ENCODE data around the gene SLC35G6. TPM values are rescaled to one million over a fixed set of nuclear protein-coding genes. Genes with fewer than 3 reads are reported as not detected.

SLC35G6 gene
- total RNA-seq, 1 donor from 2014 or later = not detected

DNA sequence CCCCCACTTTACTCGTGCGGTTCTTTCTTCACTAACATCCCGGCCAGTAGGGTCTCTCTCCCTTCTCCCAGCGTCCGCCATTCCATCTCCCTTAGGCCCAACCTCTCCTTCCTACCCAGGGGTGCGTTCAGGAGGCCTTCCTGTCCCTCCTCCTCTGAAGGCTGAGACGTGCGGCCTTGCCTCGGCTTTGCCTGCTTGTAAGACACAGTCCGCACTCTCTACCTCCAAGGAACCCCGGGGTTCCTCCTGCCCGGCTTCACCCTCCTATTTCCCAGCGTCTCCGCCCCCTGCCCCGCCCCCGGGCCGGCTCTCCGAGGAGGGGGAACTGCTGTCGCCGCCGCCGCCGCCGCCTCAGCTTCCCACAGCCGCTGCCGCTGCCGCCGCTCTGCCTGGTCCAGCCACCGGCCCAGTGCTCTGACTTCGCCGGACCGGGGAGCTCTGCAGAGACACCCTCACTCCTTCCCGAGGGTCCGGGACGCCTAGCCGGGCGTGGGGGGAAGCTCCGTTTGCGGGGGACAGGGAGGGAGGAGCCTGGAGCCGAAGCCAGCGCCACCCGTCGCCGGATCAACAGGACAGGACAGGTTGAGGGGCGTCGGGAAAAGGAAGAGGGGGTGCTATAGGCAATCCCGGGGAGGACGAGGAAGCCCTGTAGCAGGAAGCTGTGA lies 43.2 kb upstream of the SLC35G6 start:
- ATAC-seq (peak; percentile 9), DNase-seq (peak; percentile 88)
- intact Hi-C loops (cut with DNase I) = no loop called here
- H3K9me3 ChIP-seq = no peaks in the 10 kb centered on the region
- TF ChIP-seq, protein P1, sequence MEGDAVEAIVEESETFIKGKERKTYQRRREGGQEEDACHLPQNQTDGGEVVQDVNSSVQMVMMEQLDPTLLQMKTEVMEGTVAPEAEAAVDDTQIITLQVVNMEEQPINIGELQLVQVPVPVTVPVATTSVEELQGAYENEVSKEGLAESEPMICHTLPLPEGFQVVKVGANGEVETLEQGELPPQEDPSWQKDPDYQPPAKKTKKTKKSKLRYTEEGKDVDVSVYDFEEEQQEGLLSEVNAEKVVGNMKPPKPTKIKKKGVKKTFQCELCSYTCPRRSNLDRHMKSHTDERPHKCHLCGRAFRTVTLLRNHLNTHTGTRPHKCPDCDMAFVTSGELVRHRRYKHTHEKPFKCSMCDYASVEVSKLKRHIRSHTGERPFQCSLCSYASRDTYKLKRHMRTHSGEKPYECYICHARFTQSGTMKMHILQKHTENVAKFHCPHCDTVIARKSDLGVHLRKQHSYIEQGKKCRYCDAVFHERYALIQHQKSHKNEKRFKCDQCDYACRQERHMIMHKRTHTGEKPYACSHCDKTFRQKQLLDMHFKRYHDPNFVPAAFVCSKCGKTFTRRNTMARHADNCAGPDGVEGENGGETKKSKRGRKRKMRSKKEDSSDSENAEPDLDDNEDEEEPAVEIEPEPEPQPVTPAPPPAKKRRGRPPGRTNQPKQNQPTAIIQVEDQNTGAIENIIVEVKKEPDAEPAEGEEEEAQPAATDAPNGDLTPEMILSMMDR (IDR thresholded peaks at IDR 0.05) = no peak
- peaks cover 46% of the 10 kb centered on the region for H3K4me1 ChIP-seq
- H3K36me3 ChIP-seq = no peaks in the 10 kb centered on the region
- no peak overlapping the region for H3K27ac ChIP-seq
- peaks cover 22% of the 10 kb centered on the region for H3K27me3 ChIP-seq
- H3K4me3 ChIP-seq = peak overlapping the region; percentile 71

DNA sequence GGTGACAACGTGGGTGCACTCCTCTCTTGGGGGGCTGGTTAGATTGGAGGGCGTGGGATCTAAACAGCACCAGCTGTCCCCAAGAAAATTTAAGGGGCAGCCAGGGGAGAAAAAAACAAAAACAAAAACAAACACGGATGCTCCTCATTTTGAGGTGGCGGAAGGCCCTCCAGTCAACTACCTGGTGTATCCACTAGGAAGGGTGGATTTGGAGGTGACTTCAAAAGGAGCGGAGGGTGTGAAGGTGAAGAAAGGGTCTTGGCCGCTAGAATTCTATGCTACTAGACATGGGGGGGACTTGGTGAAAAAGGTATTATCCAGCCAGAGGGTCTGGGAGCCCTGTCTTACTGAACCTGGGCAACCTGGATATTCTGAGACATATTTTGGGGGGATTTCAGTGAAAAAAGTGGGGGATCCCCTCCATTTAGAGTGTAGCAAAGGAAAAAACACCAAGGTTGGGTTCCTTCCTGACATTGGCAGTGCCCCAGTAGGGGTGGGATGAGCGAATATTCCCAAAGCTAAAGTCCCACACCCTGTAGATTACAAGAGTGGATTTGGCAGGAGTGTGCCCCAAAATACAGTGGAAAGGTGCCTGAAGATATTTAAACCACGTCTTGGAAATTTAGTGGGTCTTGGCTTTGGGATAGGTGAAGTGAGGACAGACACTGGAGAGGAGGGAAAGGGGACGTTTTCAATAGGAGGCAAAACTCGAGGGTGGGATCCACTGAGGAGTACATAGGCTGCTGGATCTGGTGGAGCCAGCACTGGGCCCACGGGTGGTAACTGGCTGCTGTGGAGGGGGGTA lies 42.4 kb upstream of the SLC35G6 start:
- Histone ChIP-seq H3K4me3 (peak overlapping the region; percentile 71), H3K36me3 (no peaks in the 10 kb centered on the region), H3K4me1 (peaks cover 46% of the 10 kb centered on the region), H3K27ac (no peak overlapping the region), H3K27me3 (peaks cover 22% of the 10 kb centered on the region), H3K9me3 (no peaks in the 10 kb centered on the region)
- TF ChIP-seq, protein P1 (IDR thresholded peaks at IDR 0.05) = no peak
- DNase-seq (no peak), ATAC-seq (no peak)
- intact Hi-C loops (cut with DNase I) = no loop called here

DNA sequence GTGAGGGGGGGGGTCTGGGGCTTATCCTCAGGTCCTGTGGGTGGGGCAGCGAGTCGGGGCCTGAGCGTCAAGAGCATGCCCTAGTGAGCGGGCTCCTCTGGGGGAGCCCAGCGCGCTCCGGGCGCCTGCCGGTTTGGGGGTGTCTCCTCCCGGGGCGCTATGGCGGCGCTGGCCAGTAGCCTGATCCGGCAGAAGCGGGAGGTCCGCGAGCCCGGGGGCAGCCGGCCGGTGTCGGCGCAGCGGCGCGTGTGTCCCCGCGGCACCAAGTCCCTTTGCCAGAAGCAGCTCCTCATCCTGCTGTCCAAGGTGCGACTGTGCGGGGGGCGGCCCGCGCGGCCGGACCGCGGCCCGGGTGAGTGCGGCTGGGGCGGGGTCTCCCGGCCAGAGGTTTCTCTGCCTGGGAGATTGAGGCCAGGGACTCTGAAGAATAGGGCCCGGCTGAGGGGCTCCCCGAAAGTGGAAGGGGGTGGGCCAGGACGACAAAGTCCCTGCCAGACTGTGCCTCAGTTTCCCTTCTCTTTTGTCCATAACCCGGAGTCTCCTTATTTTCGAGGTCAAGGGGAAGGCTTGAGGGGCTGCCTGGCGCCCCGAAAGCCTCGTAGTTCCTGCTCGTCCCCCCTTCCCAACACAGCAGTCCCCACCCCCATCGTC lies 41.7 kb upstream of the SLC35G6 start, which contains the start of gene FGF11:
Gene FGF11, plus strand, starts transcription at position 51 of the 651 bp plus-strand sequence. Its CDS starts 109 bp downstream, at position 160.
- H3K27ac ChIP-seq = no peak within 1 kb of the TSS
- TF ChIP-seq, protein P1 (IDR thresholded peaks at IDR 0.05) = no peak
- H3K27me3 ChIP-seq = peaks cover 22% of the 10 kb centered on the region
- intact Hi-C loops (cut with DNase I) = no loop called here
- peaks cover 46% of the 10 kb centered on the region for H3K4me1 ChIP-seq
- peak within 1 kb of the TSS; percentile 71 for H3K4me3 ChIP-seq
- H3K36me3 ChIP-seq = no peaks in the 10 kb centered on the region
- ATAC-seq (no peak), DNase-seq (no peak)
- H3K9me3 ChIP-seq = no peaks in the 10 kb centered on the region

DNA sequence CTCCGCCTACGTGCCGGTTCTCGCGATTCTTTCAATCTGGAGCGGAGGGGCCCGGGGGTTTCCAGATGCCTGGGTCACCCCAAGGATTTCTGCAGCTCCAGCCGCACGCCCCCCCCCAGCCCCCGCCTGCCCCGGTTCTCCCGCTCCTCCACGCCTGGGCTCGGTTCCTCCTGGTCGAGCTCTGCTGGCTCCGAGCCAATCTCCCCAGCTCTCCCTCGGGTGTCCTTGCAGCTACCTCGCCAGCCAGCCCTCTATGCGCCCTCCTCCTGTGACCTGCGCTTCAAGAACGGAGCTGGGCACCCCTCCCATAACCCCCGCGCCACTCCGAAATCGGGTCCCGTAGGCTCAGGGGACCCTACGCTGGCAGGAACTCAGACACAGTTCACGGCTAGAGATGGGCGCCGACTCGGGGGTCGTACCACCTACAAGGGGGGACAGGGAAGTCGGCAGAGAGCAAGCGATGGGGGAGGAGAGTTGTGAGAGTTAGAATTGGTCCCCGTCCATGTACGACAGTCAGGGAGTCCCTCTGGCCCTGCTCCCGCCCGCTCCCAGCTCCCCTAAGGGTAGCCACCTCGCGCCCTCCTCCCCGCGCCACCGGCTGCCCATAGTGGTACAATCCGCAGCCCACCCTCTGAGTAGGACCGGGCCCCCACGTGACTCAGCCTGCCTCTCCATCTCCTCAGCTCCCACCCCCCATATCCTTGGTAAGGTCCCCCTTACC lies 41.0 kb upstream of the SLC35G6 start:
- Histone ChIP-seq H3K4me3 (peak overlapping the region; percentile 29), H3K27me3 (peaks cover 24% of the 10 kb centered on the region), H3K4me1 (peaks cover 50% of the 10 kb centered on the region), H3K27ac (no peak overlapping the region), H3K36me3 (no peaks in the 10 kb centered on the region), H3K9me3 (no peaks in the 10 kb centered on the region)
- DNase-seq = peak; percentile 81
- TF ChIP-seq, protein P1 (IDR thresholded peaks at IDR 0.05) = no peak
- no peak for ATAC-seq
- intact Hi-C loops (cut with DNase I) = no loop called here

DNA sequence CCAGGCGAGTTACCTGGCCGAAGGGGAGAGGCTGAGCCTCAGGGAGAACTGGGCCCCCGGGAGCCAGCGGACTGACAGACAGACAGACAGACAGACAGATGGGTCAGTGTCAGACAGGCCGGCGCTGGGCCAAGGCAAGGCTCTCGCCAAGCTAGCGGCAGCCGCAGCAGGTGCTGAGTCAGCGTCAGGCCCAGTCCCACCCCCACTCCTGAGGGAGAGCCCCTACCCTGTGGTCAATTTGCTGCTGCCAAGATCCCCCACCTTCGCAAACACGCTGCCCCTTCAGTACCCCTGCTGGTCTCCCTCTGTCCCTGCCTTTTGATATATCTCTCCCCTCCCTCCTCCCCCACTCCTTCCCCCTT lies 40.4 kb upstream of the SLC35G6 start:
- peaks cover 45% of the 10 kb centered on the region for H3K4me1 ChIP-seq
- no peaks in the 10 kb centered on the region for H3K36me3 ChIP-seq
- ATAC-seq (no peak), DNase-seq (no peak)
- TF ChIP-seq, protein P1 (IDR thresholded peaks at IDR 0.05) = no peak
- no peak overlapping the region for H3K4me3 ChIP-seq
- intact Hi-C loops (cut with DNase I) = no loop called here
- H3K27ac ChIP-seq = no peak overlapping the region
- H3K9me3 ChIP-seq = no peaks in the 10 kb centered on the region
- H3K27me3 ChIP-seq = peaks cover 29% of the 10 kb centered on the region
